ENCODE results near the gene ZDHHC8.

The ZDHHC8 gene

DNA sequence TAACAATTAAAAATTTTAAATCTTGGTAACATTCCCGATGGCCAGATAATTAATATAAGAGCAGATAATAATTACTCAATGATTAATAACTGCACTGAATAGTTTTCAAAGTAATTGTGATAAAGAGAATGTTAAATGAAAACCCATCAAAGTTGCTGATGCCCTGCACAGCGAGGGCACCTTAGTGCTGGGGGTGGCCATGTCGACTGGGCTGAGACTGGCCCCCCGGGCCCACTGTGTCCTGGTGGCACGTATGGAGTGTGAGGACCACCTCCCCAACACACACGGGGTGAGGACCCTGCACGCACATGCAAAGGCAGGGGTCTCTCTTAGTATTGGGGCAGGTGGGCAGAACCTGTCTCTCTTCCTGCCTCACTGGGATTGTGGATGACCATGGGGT, 34.3 kb downstream of the ZDHHC8 start:
- Histone ChIP-seq H3K27ac (ENCODE audit: low read length) (no peak overlapping the region), H3K27me3 (ENCODE audit: insufficient read depth, low read length) (no peaks in the 10 kb centered on the region), H3K4me1 (ENCODE audit: insufficient read depth, low read length) (no peaks in the 10 kb centered on the region), H3K9me3 (ENCODE audit: insufficient read depth, low read depth, low read length) (no peaks in the 10 kb centered on the region), H3K9ac (ENCODE audit: low read depth, low read length) (no peak overlapping the region), H3K36me3 (ENCODE audit: insufficient read depth, low read depth, low read length) (no peaks in the 10 kb centered on the region), H3K4me3 (ENCODE audit: low read length) (no peak overlapping the region)

DNA sequence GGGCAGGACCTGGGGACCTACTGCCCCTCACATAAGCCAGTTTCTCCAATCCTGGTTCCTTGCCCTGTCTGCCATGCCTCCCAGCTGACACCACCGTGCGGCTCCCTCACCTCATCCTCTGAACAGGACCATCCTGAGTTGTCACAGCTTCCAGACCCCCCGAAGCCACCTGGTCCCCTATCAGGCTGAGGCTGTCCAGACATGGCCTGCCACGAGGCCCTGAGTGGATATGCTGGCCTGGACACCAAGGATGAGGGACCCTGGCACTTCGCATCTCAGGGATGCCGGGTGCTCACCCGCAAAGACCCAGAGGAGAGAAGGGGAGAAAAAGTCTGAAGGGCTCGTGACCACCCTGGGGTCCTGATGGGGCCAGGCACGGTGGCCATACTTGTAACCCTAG, 35.1 kb downstream of the ZDHHC8 start:
- Histone ChIP-seq H3K9ac (ENCODE audit: low read depth, low read length) (no peak overlapping the region), H3K4me1 (ENCODE audit: insufficient read depth, low read length) (no peaks in the 10 kb centered on the region), H3K36me3 (ENCODE audit: insufficient read depth, low read depth, low read length) (no peaks in the 10 kb centered on the region), H3K4me3 (ENCODE audit: low read length) (no peak overlapping the region), H3K27ac (ENCODE audit: low read length) (no peak overlapping the region), H3K27me3 (ENCODE audit: insufficient read depth, low read length) (no peaks in the 10 kb centered on the region), H3K9me3 (ENCODE audit: insufficient read depth, low read depth, low read length) (no peaks in the 10 kb centered on the region)

DNA sequence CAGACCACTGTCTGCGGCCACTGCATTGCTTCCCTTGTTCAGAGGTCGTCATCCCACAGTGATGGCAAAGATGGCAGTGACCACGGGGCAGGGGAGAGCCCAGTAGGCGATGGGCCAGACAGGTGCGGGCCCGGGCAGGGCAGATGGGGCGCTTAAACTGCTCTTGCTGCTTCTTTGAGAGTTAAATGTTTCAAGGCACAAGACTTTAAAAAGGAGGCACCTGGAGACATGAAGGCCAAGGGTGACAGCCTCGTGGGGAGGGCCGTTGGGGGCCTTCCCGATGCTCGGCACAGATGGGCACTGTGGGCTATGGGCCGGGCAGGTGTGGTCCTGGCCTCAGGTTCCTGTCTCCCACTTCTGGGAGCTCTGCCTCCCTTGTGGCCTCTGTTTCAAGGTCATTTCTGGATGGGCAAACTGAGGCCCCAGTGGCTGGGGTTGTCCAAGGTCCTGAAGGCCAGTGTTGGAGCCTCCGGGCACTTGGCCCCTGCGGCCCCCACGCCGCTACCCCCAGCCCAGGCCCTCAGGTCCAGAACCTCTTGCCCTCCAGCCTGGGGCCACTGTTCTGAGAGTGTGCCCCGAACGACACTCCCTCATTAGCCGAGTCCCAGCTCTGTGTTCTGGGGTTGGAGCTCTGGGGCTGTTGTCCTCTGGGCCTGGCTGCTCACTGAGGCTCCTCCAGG, 36.2 kb downstream of the ZDHHC8 start:
- Histone ChIP-seq H3K4me3 (ENCODE audit: low read length) (no peak overlapping the region), H3K36me3 (ENCODE audit: insufficient read depth, low read depth, low read length) (no peaks in the 10 kb centered on the region), H3K27me3 (ENCODE audit: insufficient read depth, low read length) (no peaks in the 10 kb centered on the region), H3K9me3 (ENCODE audit: insufficient read depth, low read depth, low read length) (no peaks in the 10 kb centered on the region), H3K27ac (ENCODE audit: low read length) (no peak overlapping the region), H3K4me1 (ENCODE audit: insufficient read depth, low read length) (no peaks in the 10 kb centered on the region), H3K9ac (ENCODE audit: low read depth, low read length) (no peak overlapping the region)

DNA sequence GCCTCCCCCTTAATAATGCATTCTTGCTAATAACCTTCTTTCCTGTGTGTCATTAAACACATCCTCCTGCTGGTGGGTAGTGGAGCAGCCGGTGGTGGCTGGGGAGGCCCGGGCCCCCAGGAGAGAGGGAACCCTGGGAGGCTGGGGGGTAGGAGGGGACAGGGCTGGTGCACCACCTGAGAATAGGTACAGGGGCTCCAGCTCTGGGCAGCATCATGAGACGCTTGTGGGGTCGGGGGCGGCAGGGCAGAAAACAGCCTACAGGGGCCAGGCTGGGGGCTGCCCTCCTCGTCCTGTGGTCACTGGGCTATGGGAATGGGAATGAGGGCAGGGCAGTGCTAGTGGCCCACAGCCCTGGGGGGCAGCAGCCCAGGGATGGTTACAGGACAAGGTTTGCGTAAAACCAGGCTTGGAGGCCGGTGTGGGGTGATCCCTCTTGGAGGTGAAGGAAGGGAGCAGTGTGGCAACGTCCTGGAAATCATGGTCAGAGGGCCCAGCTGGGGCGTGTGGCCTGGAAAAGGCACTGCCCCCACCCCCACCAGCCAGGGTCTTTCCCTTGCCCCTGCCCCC, 37.7 kb downstream of the ZDHHC8 start:
- H3K36me3 ChIP-seq (ENCODE audit: insufficient read depth, low read depth, low read length) = no peaks in the 10 kb centered on the region
- H3K27me3 ChIP-seq (ENCODE audit: insufficient read depth, low read length) = no peaks in the 10 kb centered on the region
- H3K9ac ChIP-seq (ENCODE audit: low read depth, low read length) = no peak overlapping the region
- no peak overlapping the region for H3K4me3 ChIP-seq (ENCODE audit: low read length)
- H3K27ac ChIP-seq (ENCODE audit: low read length) = no peak overlapping the region
- no peaks in the 10 kb centered on the region for H3K4me1 ChIP-seq (ENCODE audit: insufficient read depth, low read length)
- no peaks in the 10 kb centered on the region for H3K9me3 ChIP-seq (ENCODE audit: insufficient read depth, low read depth, low read length)

DNA sequence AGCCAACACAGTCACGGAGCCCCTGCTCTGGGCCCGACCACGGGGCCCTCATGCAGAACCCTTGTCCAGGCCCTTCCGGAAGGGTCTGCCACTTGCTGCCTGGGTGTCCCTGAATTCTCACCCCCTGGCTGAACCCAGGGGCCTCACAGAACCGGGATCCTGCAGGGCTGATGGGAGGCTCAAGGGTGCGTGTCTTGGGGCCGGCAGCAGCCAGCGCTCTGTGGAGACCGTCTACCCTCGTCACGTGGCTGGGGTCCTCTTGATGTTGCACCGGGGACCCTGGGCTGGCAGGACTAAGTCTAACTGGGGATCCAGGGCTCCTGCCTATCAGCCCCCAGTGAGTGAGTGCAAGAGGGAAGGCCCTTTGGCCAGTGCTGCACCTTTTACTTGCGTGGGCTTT, 38.6 kb downstream of the ZDHHC8 start:
- no peaks in the 10 kb centered on the region for H3K36me3 ChIP-seq (ENCODE audit: insufficient read depth, low read depth, low read length)
- no peaks in the 10 kb centered on the region for H3K9me3 ChIP-seq (ENCODE audit: insufficient read depth, low read depth, low read length)
- no peak overlapping the region for H3K4me3 ChIP-seq (ENCODE audit: low read length)
- H3K4me1 ChIP-seq (ENCODE audit: insufficient read depth, low read length) = no peaks in the 10 kb centered on the region
- H3K9ac ChIP-seq (ENCODE audit: low read depth, low read length) = no peak overlapping the region
- no peaks in the 10 kb centered on the region for H3K27me3 ChIP-seq (ENCODE audit: insufficient read depth, low read length)
- no peak overlapping the region for H3K27ac ChIP-seq (ENCODE audit: low read length)

DNA sequence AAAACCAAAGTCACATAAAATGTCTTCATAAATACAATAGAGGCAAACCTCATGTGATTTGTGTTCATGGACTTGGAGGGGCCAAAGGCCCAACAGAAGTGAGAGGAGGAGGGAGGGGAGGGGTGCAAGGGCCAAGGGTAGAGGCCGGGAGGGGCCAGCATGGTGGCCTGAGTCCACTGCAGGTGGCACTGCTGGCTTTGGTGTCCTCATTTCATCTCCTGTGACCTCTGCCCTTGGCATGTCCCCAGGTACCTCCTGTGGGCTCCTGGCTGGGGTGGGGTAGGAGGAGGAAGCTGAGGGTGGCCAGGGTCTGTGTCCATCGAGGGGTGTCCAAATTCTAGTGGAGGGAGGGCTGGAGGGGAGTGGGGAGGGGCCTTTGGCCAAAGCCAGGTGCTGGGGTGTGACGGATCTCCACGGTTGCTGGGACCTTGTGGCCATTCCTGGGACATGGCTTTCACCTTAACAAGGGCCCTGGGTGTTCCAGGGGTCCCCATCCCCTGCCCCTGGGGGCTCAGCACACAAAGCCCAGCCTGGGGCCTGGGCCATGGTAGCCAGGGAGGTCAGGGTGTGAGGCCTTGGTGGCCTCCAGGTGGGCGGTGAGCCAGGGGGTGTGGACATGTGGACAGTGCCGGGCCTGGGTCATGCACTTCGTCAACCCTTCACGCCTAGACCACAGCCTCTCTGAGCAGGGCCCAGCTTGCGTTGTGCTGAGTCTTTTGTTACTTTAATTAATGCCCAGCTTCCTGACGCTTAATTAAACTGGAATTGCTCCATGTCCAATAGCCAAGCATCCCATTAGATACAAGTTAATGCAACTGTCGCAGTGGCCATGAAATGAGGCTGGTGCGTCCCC, 39.9 kb downstream of the ZDHHC8 start:
- H3K4me3 ChIP-seq (ENCODE audit: low read length) = no peak overlapping the region
- H3K4me1 ChIP-seq (ENCODE audit: insufficient read depth, low read length) = no peaks in the 10 kb centered on the region
- H3K27ac ChIP-seq (ENCODE audit: low read length) = no peak overlapping the region
- no peak overlapping the region for H3K9ac ChIP-seq (ENCODE audit: low read depth, low read length)
- H3K27me3 ChIP-seq (ENCODE audit: insufficient read depth, low read length) = no peaks in the 10 kb centered on the region
- H3K9me3 ChIP-seq (ENCODE audit: insufficient read depth, low read depth, low read length) = no peaks in the 10 kb centered on the region
- H3K36me3 ChIP-seq (ENCODE audit: insufficient read depth, low read depth, low read length) = no peaks in the 10 kb centered on the region

DNA sequence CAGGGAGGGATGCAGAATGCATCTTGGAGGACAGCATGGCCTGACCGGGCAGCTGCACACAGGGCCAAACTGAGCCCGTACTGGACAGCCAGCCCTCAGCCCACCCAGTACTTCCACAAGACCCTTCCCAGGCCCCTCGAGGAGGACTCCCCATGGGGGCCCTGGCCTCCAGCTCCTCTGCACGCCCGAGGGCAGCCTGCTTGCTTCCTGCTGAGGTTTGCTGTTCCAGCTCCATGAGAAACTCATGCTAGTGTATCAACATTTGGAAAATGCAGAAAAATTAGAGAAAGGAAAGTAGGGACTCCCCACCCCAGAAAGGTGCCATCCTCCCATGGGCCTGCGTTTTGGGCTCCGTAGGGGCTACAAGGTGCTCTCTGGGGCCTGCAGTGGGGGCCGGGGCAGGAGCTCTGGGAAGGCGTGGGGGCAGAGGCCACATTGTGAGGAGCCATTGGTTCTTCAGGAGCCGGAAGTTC, 40.6 kb downstream of the ZDHHC8 start:
- no peak overlapping the region for H3K9ac ChIP-seq (ENCODE audit: low read depth, low read length)

DNA sequence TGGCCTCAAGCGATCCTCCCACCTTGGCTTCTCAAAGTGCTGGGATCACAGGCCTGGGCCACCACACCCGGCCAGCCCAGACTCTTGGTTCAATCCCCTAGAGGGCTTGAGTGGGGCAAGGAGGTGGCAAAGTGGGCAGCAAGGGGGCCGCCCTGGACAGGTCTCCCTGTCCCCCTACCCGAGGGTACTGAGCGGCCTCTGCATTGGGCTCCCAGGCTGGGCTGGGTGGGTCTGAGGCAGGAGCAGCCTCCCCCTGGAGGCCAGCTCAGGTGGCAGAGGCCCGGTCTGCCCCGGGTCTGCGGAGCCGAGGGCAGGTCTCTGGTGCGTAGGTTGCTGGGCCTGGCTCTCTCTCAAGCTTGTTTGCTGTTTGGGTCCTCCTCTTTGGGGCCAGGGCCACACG, 41.6 kb downstream of the ZDHHC8 start:
- H3K9me3 ChIP-seq (ENCODE audit: insufficient read depth, low read depth, low read length) = no peaks in the 10 kb centered on the region
- no peaks in the 10 kb centered on the region for H3K27me3 ChIP-seq (ENCODE audit: insufficient read depth, low read length)
- no peak overlapping the region for H3K4me3 ChIP-seq (ENCODE audit: low read length)
- H3K36me3 ChIP-seq (ENCODE audit: insufficient read depth, low read depth, low read length) = no peaks in the 10 kb centered on the region
- no peak overlapping the region for H3K9ac ChIP-seq (ENCODE audit: low read depth, low read length)
- no peaks in the 10 kb centered on the region for H3K4me1 ChIP-seq (ENCODE audit: insufficient read depth, low read length)
- no peak overlapping the region for H3K27ac ChIP-seq (ENCODE audit: low read length)

More for the DNA sequence above, 40.6 kb downstream of the ZDHHC8 start:
- Histone ChIP-seq H3K27ac (ENCODE audit: low read length) (no peak overlapping the region), H3K4me1 (ENCODE audit: insufficient read depth, low read length) (no peaks in the 10 kb centered on the region), H3K27me3 (ENCODE audit: insufficient read depth, low read length) (no peaks in the 10 kb centered on the region), H3K36me3 (ENCODE audit: insufficient read depth, low read depth, low read length) (no peaks in the 10 kb centered on the region), H3K4me3 (ENCODE audit: low read length) (no peak overlapping the region), H3K9me3 (ENCODE audit: insufficient read depth, low read depth, low read length) (no peaks in the 10 kb centered on the region)

DNA sequence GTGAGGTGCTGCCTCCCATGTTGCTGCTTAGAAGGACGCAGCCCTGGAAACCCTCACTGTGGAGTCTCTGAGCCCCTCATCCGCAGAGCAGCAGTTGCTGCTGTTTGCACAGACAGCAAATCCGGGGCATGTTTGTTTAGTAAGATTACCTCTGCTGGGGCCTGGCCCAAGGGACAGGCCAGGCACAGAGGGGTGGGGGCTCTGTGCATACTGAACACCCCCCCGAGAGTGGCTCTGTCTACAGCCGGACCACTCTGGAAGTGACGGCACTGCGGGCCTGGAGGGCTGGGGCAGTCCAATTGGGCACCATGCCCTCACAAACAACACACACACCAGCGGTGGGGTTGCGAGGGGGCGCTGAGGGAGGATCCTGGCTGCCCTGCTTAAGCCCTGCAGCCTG, 42.2 kb downstream of the ZDHHC8 start:
- Histone ChIP-seq H3K27ac (ENCODE audit: low read length) (no peak overlapping the region), H3K9me3 (ENCODE audit: insufficient read depth, low read depth, low read length) (no peaks in the 10 kb centered on the region), H3K9ac (ENCODE audit: low read depth, low read length) (no peak overlapping the region), H3K36me3 (ENCODE audit: insufficient read depth, low read depth, low read length) (no peaks in the 10 kb centered on the region), H3K27me3 (ENCODE audit: insufficient read depth, low read length) (no peaks in the 10 kb centered on the region), H3K4me3 (ENCODE audit: low read length) (no peak overlapping the region), H3K4me1 (ENCODE audit: insufficient read depth, low read length) (no peaks in the 10 kb centered on the region)

DNA sequence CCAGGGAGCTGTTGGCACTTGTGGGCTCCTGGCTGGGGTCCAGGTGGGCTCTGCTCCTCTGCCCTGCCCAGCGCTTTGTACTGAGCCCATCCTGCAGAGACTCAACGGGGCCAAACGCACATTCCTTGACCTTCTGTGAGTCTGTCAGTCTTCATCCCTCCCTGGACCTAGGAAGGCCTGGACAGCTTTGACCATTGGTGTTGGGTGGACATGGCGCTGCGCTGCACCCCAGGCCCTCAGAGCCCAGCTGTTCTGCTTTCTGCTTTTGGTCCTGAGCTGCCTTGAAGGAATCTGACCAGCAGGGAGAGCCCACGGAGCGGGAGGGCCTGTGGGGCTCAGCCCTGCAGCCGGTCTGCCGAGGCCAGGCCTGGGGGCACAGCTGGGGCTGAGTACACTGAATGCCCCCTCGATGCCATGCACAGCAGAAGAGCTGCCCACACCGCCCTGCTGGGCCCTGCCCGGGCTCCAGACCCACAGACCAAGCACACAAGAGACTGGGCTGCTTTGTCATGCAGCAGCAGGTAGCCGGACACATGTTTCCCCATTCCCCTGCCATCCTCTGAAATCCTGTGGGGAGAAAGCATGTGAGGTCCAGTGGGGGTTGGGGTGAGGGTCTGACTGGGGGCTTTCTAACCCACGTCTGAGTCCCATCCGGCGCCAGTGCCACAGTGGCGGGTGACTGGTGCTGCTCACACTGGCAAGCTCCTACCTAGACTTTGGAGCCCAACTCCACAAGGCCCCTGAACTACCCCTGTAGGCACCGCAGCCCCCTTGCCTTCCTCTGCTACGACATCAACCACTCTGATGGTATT, 43.4 kb downstream of the ZDHHC8 start:
- no peak overlapping the region for H3K9ac ChIP-seq (ENCODE audit: low read depth, low read length)
- no peaks in the 10 kb centered on the region for H3K27me3 ChIP-seq (ENCODE audit: insufficient read depth, low read length)
- no peaks in the 10 kb centered on the region for H3K4me1 ChIP-seq (ENCODE audit: insufficient read depth, low read length)
- H3K36me3 ChIP-seq (ENCODE audit: insufficient read depth, low read depth, low read length) = no peaks in the 10 kb centered on the region
- no peak overlapping the region for H3K27ac ChIP-seq (ENCODE audit: low read length)
- no peak overlapping the region for H3K4me3 ChIP-seq (ENCODE audit: low read length)
- no peaks in the 10 kb centered on the region for H3K9me3 ChIP-seq (ENCODE audit: insufficient read depth, low read depth, low read length)

DNA sequence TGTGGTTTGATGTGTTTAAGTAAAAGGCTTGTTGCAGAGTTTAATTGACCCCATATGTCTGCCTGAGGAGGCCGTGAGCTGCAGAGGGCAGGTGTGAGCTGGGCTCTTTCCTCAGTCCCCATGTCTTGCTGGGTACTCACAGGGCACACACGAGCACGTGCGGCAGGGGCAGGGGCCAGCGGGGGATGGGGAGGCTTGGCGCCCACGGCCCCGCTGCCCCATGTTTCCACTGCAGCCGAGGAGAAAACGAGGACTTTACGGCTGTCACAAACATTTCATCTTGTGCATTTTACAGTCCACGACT, 43.9 kb downstream of the ZDHHC8 start:
- Histone ChIP-seq H3K36me3 (ENCODE audit: insufficient read depth, low read depth, low read length) (no peaks in the 10 kb centered on the region), H3K27ac (ENCODE audit: low read length) (no peak overlapping the region), H3K4me3 (ENCODE audit: low read length) (no peak overlapping the region), H3K9me3 (ENCODE audit: insufficient read depth, low read depth, low read length) (no peaks in the 10 kb centered on the region), H3K9ac (ENCODE audit: low read depth, low read length) (no peak overlapping the region), H3K27me3 (ENCODE audit: insufficient read depth, low read length) (no peaks in the 10 kb centered on the region), H3K4me1 (ENCODE audit: insufficient read depth, low read length) (no peaks in the 10 kb centered on the region)
